IPS DF 6.9 (cell line): ENCODE results near the gene CCL1.

Experiments
- DNase-seq: peaks from one replicate; pipeline ENCODE4 v3.0.0-alpha.2; 2013; ENCODE audit warnings: low read depth, low spot score
- H3K27ac ChIP-seq: one replicate; pipeline ENCODE4 v1.5.1; 2013; ENCODE audit warnings: low read length, control low read depth
- H3K27me3 ChIP-seq: 2 replicates; pipeline ENCODE4 v1.6.1; 2013; ENCODE audit warnings: mild to moderate bottlenecking, low read length; ENCODE audit not compliant: control insufficient read depth, insufficient read depth
- H3K36me3 ChIP-seq: 2 replicates; pipeline ENCODE4 v1.6.1; 2013; ENCODE audit warnings: low read length; ENCODE audit not compliant: control insufficient read depth, insufficient read depth
- H3K4me1 ChIP-seq: 2 replicates; pipeline ENCODE4 v1.6.1; 2013; ENCODE audit warnings: low read length; ENCODE audit not compliant: control insufficient read depth, insufficient read depth
- H3K4me3 ChIP-seq: 2 replicates; pipeline ENCODE4 v1.5.1; 2013; ENCODE audit warnings: mild to moderate bottlenecking, low read length
- H3K9me3 ChIP-seq: 2 replicates; pipeline ENCODE4 v1.6.1; 2013; ENCODE audit warnings: low read length, inconsistent platforms; ENCODE audit not compliant: control insufficient read depth, insufficient read depth
- WGBS: extraction: QIAGEN DNeasy Blood & Tissue Kit; methylation state at CpG from one replicate; pipeline ENCODE4 v1.1.7; 2013; ENCODE audit warnings: mixed read lengths, missing lambda C conversion rate; ENCODE audit not compliant: insufficient read length, insufficient coverage; 5-methylcytosine and 5-hydroxymethylcytosine counted together

CCL1 gene

DNA sequence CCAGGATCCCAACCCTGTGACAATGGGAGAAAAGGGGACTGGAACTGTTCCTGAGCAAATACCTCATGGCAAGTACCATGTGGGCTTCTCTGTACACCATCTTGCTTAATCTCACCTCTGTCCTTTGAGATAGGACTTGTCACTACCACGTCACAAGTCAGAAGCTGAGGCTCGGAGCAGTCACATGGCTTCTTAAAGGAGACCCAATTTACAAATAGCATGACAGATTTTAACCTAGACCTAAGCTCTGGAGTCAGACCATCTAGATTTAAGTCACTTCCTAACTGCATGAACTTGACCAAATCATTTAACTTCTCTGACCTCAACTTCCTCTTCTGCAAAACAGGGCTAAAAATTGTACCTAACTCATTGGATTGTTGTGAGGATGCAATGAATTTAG lies 36.0 kb upstream of the CCL1 start:
- WGBS, result no CpG with 5 or more reads among the region's 2 CpGs
- H3K4me3 ChIP-seq, result no peak overlapping the region
- H3K27ac ChIP-seq, result no peak overlapping the region
- no peaks in the 10 kb centered on the region for H3K27me3 ChIP-seq
- no peaks in the 10 kb centered on the region for H3K36me3 ChIP-seq
- H3K4me1 ChIP-seq, result no peaks in the 10 kb centered on the region
- no peaks in the 10 kb centered on the region for H3K9me3 ChIP-seq
- DNase-seq, result no peak

DNA sequence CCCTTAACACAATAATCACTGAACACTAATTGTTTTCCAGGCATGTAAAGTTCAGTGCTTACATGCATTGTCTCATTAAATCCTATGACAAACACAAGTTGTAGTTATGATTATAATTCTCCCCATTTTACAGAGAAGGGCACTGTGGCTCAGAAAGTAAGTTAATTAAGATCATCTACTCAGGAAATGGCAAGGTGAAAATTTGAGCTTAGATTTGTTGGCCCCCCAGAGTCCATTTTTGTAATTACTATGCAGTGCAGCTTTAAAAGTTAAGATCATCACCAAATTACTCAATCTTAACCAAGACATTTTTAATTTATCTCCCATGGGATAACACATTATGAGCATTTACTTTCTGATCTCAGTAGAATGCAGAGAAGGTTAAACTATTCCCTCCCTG lies 34.2 kb upstream of the CCL1 start:
- Histone ChIP-seq H3K9me3 (no peaks in the 10 kb centered on the region), H3K36me3 (no peaks in the 10 kb centered on the region), H3K4me3 (no peak overlapping the region), H3K27ac (no peak overlapping the region), H3K27me3 (no peaks in the 10 kb centered on the region), H3K4me1 (no peaks in the 10 kb centered on the region)
- DNase-seq, result no peak

- Histone ChIP-seq H3K27ac (no peak overlapping the region), H3K4me1 (no peaks in the 10 kb centered on the region)
Measured at GRCh38 chr17:34393401-34393800, 30.4 kb upstream of the CCL1 start.

GRCh38 chr17:34391241-34391640 lies 28.2 kb upstream of the CCL1 start:
- H3K9me3 ChIP-seq, result no peaks in the 10 kb centered on the region
- no peak overlapping the region for H3K27ac ChIP-seq
- no peaks in the 10 kb centered on the region for H3K36me3 ChIP-seq
- no peaks in the 10 kb centered on the region for H3K4me1 ChIP-seq
- DNase-seq, result no peak
- no peaks in the 10 kb centered on the region for H3K27me3 ChIP-seq
- WGBS, result no CpG with 5 or more reads among the region's 2 CpGs
- H3K4me3 ChIP-seq, result no peak overlapping the region

More at GRCh38 chr17:34393401-34393800, 30.4 kb upstream of the CCL1 start:
- Histone ChIP-seq H3K4me3 (no peak overlapping the region), H3K27me3 (no peaks in the 10 kb centered on the region), H3K9me3 (no peaks in the 10 kb centered on the region), H3K36me3 (no peaks in the 10 kb centered on the region)
- no CpG with 5 or more reads among the region's 3 CpGs for WGBS
- no peak for DNase-seq

DNA sequence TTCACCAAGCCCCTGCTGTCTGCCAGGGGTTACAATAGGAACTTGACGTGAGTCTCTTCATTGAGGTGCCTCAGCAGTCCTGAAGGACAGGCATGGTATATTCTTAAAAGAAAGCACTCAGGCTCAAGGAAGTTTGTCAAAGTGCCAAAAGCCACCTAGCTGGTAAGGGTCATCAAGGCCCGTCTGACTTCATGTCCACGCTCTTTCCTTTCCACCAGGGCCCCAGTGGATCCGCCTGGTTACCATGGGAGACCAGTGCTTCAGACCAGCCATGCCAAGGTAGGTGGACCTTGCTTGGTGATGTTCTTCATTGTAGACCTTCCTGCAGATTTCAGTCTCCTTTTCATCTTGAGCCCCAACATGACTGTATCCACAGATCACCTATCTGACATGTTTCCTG lies 27.6 kb upstream of the CCL1 start:
- no peaks in the 10 kb centered on the region for H3K4me1 ChIP-seq
- WGBS, result no CpG with 5 or more reads among the region's 4 CpGs
- H3K36me3 ChIP-seq, result no peaks in the 10 kb centered on the region
- no peaks in the 10 kb centered on the region for H3K27me3 ChIP-seq
- H3K9me3 ChIP-seq, result no peaks in the 10 kb centered on the region
- H3K4me3 ChIP-seq, result no peak overlapping the region
- H3K27ac ChIP-seq, result no peak overlapping the region
- no peak for DNase-seq

DNA sequence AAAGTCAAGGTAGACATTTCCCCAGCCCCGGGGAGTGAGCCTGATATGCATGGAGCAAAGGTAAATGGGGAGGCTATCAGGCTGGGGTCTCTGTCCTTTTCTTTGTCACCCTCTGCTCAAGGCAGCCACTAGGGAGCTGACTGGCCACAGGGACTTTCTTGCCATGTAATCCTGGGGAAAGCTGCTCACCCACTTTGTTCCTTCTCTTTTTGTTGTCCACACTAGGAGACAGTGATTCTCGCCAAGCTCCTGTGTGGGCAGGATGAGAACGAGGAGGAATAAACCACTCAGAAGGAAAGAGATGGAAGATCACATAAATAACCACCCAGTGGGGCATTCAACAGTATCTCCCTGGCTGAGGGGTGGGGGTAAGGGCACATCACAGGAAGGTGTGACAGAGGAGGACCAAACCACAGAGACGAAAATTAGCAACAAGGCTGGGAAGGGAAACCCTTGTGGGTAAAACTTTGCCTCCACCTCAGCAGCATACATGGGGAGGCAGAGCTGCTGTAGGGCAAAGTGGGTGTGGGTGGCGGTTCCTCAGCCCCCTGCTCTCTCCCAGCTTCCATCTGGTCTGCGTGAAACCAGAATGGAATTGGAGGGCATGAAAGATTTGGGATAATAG lies 26.2 kb upstream of the CCL1 start:
- no peak overlapping the region for H3K27ac ChIP-seq
- no peak overlapping the region for H3K4me3 ChIP-seq
- H3K9me3 ChIP-seq, result no peaks in the 10 kb centered on the region
- H3K4me1 ChIP-seq, result no peaks in the 10 kb centered on the region
- no CpG with 5 or more reads among the region's 6 CpGs for WGBS
- no peaks in the 10 kb centered on the region for H3K36me3 ChIP-seq
- no peaks in the 10 kb centered on the region for H3K27me3 ChIP-seq
- no peak for DNase-seq

DNA sequence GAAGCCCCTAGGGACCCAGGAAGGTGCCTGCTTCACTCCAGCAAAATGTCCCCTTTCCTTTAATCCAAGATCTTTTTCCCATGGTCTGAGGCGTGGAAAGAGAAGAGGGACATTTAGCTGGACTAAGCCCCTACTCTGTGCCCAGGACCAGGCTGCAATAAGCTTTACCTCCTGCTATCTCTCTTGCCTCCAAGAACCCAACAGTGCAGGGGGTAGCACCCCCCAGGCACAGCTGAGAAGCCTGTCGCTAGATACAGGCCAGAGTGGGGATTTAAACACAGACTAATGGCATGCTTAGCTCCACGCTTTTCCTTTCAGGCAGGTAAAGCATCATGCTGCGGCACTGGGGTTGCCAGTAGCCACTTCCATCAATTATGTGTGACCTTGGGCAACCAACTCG lies 24.5 kb upstream of the CCL1 start:
- H3K36me3 ChIP-seq, result no peaks in the 10 kb centered on the region
- no peaks in the 10 kb centered on the region for H3K4me1 ChIP-seq
- no peak overlapping the region for H3K27ac ChIP-seq
- no peaks in the 10 kb centered on the region for H3K9me3 ChIP-seq
- no peak overlapping the region for H3K4me3 ChIP-seq
- WGBS, result no CpG with 5 or more reads among the region's 5 CpGs
- no peaks in the 10 kb centered on the region for H3K27me3 ChIP-seq
- DNase-seq, result no peak

DNA sequence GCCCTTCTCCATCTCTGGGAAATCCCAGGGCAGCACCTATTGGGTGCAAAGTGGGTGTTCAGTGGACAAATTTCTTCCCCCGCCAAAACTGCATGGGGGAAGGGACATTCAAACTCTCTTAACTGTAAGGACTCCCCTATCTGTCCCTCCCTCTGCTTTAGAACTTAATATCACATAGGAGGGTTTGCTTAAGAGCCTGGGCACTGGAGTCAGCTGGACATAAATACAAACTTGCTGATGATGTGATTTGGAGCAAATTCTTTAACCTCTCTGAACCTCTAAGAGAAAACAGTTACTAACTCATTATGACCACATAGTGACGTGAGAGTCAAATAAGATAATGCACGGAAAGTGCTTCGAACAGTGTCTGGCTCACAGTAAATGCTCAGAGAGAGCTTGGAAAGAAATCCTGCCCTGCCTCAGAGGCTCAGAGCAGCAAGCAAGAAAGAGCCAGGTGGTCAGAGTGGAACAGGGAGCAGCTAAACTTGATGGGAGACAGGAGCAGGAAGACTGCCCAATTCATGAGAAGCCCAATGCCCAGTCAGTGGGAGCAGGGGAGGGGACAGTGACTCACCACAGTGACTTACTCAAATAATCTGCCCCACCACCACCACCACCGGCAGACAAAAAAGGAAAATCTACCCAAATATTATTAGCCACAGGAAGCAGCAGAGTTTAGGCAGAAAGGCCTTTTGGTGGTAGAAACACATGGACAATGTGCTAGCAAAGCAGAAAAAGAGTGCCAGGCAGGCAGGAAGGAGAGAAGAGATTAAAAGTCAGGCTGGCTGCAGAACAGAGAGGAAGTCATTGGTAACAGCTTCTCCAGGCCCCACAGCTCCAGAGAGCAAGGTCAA lies 23.9 kb upstream of the CCL1 start:
- no peaks in the 10 kb centered on the region for H3K36me3 ChIP-seq
- H3K27ac ChIP-seq, result no peak overlapping the region
- WGBS, result no CpG with 5 or more reads among the region's 5 CpGs
- H3K27me3 ChIP-seq, result no peaks in the 10 kb centered on the region
- no peak for DNase-seq
- no peaks in the 10 kb centered on the region for H3K9me3 ChIP-seq
- H3K4me3 ChIP-seq, result no peak overlapping the region
- H3K4me1 ChIP-seq, result no peaks in the 10 kb centered on the region

DNA sequence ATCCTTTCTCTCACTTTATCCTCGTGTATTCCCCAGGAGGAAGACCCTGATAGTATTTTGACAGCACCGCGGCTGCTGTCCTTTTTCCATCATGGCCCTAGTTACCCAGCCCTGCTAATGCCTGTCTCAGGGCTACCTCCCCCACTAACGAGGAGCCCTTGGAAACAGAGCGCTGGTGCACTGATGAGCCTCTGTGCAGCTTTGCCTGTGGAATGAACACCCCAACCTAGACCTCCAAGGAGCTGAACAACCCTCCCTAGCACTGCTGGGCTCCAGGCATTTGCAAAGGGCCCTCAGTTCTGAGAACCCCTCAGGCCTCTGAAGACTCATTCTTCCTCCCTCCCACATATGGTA lies 23.3 kb upstream of the CCL1 start:
- H3K27ac ChIP-seq, result no peak overlapping the region
- no peak overlapping the region for H3K4me3 ChIP-seq
- H3K36me3 ChIP-seq, result no peaks in the 10 kb centered on the region
- no peaks in the 10 kb centered on the region for H3K4me1 ChIP-seq
- WGBS, result no CpG with 5 or more reads among the region's 5 CpGs
- H3K9me3 ChIP-seq, result no peaks in the 10 kb centered on the region
- no peaks in the 10 kb centered on the region for H3K27me3 ChIP-seq
- no peak for DNase-seq

- WGBS, result no CpG with 5 or more reads among the region's 9 CpGs
- no peaks in the 10 kb centered on the region for H3K27me3 ChIP-seq
- H3K4me1 ChIP-seq, result no peaks in the 10 kb centered on the region
- H3K4me3 ChIP-seq, result no peak overlapping the region
- H3K27ac ChIP-seq, result no peak overlapping the region
- no peaks in the 10 kb centered on the region for H3K9me3 ChIP-seq
- DNase-seq, result no peak
- no peaks in the 10 kb centered on the region for H3K36me3 ChIP-seq
Measured at GRCh38 chr17:34384822-34385605, 22.0 kb upstream of the CCL1 start.
